Transverse colon (tissue), 4 donors: ENCODE data around the gene CCDC85C. TPM values are rescaled to one million over a fixed set of nuclear protein-coding genes. Genes with fewer than 3 reads are reported as not detected.
A peak's percentile ranks its signal among the peaks of the same experiment; 100 is the strongest.

Experiments used
- DNase-seq: peaks from one replicate; pipeline ENCODE4 v3.0.0-alpha.2; 2019
- H3K27ac ChIP-seq, 4 donors: fragments of 200-600 bp; sonication (generic); 2 replicates each; pipeline ENCODE4 v1.5.1; 2016 to 2018; ENCODE audit warnings: inconsistent platforms in 4 of 4
- H3K27me3 ChIP-seq: fragments of 200-600 bp; sonication (generic); 2 replicates; pipeline ENCODE4 v1.5.1; 2017; ENCODE audit warnings: inconsistent platforms
- H3K36me3 ChIP-seq, 4 donors: fragments of 200-600 bp; sonication (generic); 2 replicates each; pipeline ENCODE4 v1.5.1; 2017 to 2019; ENCODE audit warnings: inconsistent platforms in 4 of 4
- H3K4me1 ChIP-seq, 4 donors: fragments of 200-600 bp; sonication (generic); 2 replicates each; pipeline ENCODE4 v1.5.1; 2017 to 2020; ENCODE audit warnings: inconsistent platforms in 4 of 4
- H3K4me3 ChIP-seq, 4 donors: fragments of 200-600 bp; sonication (generic); 1 replicate in 1 of 4; 2 replicates in 3 of 4; pipeline versions ENCODE4 v1.5.1 to v1.6.1; 2017 to 2019; ENCODE audit warnings: inconsistent platforms in 4 of 4
- H3K9me3 ChIP-seq, 2 donors: fragments of 200-600 bp; sonication (generic); 2 replicates each; pipeline ENCODE4 v1.5.1; 2017 to 2019; ENCODE audit warnings: inconsistent platforms in 2 of 2
- CTCF ChIP-seq, 5 experiments: fragments of 200-600 bp in 3 of 5; fragments of 450-650 bp in 2 of 5; sonication (generic) in 3 of 5; IDR thresholded peaks; 1 replicate in 2 of 5; 2 replicates in 3 of 5; pipeline ENCODE4 v1.5.1; 2016 to 2017; ENCODE audit warnings: antibody characterized with exemption in 5 of 5, inconsistent platforms in 3 of 5, mild to moderate bottlenecking in 2 of 5, moderate library complexity in 1 of 5
- EP300 ChIP-seq: sonication (generic); formaldehyde crosslinking; IDR thresholded peaks from one replicate; pipeline ENCODE4 v1.6.1; 2017; ENCODE audit warnings: antibody characterized with exemption, low read depth
- POLR2A ChIP-seq: fragments of 450-650 bp; IDR thresholded peaks from one replicate; pipeline ENCODE4 v1.6.1; 2016; ENCODE audit warnings: antibody characterized with exemption, mild to moderate bottlenecking, moderate library complexity
- POLR2AphosphoS5 ChIP-seq, 3 donors: sonication (generic); formaldehyde crosslinking; IDR thresholded peaks; one replicate each; pipeline ENCODE4 v1.6.1; 2016; ENCODE audit warnings: antibody characterized with exemption in 3 of 3
- WGBS, 2 donors: methylation state at CpG; one replicate each; pipeline ENCODE4 v1.1.5; 2018; ENCODE audit warnings: low coverage in 1 of 2; 5-methylcytosine and 5-hydroxymethylcytosine counted together
- in situ Hi-C, 4 donors: fragments of 200-750 bp; cut with MboI; loops; one replicate each; pipeline versions ENCODE4 v1.15.0 to v1.15.1; 2017; ENCODE audit warnings: low sequenced_read_pairs in 3 of 4, low pct_ligation_motif_present in 1 of 4, low pct_unique_long_range_greater_than_20kb in 1 of 4
- intact Hi-C: fragments of 100-400 bp; cut with DNase I; formaldehyde crosslinking; loops from one replicate; pipeline ENCODE4 v1.15.1; 2023; ENCODE audit warnings: low total_unique reads
- total RNA-seq, 4 donors: library from RNA; depleted of rRNA; stranded (reverse); fragments of >200 nt; gene quantifications; one replicate each; pipeline ENCODE4 v1.1.0, GENCODE V29; 2016

CCDC85C gene
- total RNA-seq, 4 donors from 2014 or later, result 19.3 to 55.4 (median 45.7) TPM

GRCh38 chr14:99573000-99573330 is 31.0 kb downstream of the CCDC85C start:
- Histone ChIP-seq H3K4me3 (no peak overlapping the region), H3K36me3 (no peaks in the 10 kb centered on the region), H3K27ac (peak overlapping the region; percentile 77 to 86 (median 84)), H3K9me3 (no peaks in the 10 kb centered on the region), H3K4me1 (peaks cover 87 to 98% (median 94%) of the 10 kb centered on the region in 4 donors), H3K27me3 (no peaks in the 10 kb centered on the region)
- in situ Hi-C loops (no loop called here), intact Hi-C loops (no loop called here)
- TF ChIP-seq POLR2AphosphoS5 (IDR thresholded peaks at IDR 0.05) (no peak), POLR2A (no peak), EP300 (no peak), CTCF (IDR thresholded peaks at IDR 0.05) (no peak)
- no peak for DNase-seq
- 86% methylated on average over 11 of the region's 16 CpGs; no CpG with 5 or more reads in 1 of the 2 donors for WGBS, 2 donors

GRCh38 chr14:99572173-99572999 is 31.6 kb downstream of the CCDC85C start:
- in situ Hi-C loops, result no loop called here
- no peaks in the 10 kb centered on the region for H3K36me3 ChIP-seq
- intact Hi-C loops, result no loop called here
- TF ChIP-seq CTCF (IDR thresholded peaks at IDR 0.05) (no peak), EP300 (no peak), POLR2AphosphoS5 (IDR thresholded peaks at IDR 0.05) (peak; percentile 68 to 83 (median 77))
- 55% methylated on average over 18 of the region's 18 CpGs; no CpG with 5 or more reads in 1 of the 2 donors for WGBS, 2 donors
- no peaks in the 10 kb centered on the region for H3K9me3 ChIP-seq
- no peaks in the 10 kb centered on the region for H3K27me3 ChIP-seq
- H3K4me3 ChIP-seq, result no peak overlapping the region
- peak overlapping the region; percentile 77 to 86 (median 84) for H3K27ac ChIP-seq
- peak; percentile 61 for DNase-seq
- H3K4me1 ChIP-seq, result peaks cover 86 to 98% (median 88%) of the 10 kb centered on the region in 4 donors

- TF ChIP-seq POLR2A (no peak), EP300 (peak; percentile 17), POLR2AphosphoS5 (IDR thresholded peaks at IDR 0.05) (peak in 2 of 3 donors; percentile 12 to 59)
- in situ Hi-C loops, result no loop called here
- 27 to 43% methylated on average over 3 to 10 of the region's 10 CpGs for WGBS, 2 donors
- H3K4me1 ChIP-seq, result peaks cover 82 to 96% (median 85%) of the 10 kb centered on the region in 4 donors
- H3K9me3 ChIP-seq, result no peaks in the 10 kb centered on the region
- intact Hi-C loops, result no loop called here
- H3K27me3 ChIP-seq, result no peaks in the 10 kb centered on the region
- H3K4me3 ChIP-seq, result no peak overlapping the region
- no peaks in the 10 kb centered on the region for H3K36me3 ChIP-seq
- peak; percentile 59 for DNase-seq
- peak overlapping the region; percentile 77 to 86 (median 84) for H3K27ac ChIP-seq
These were observed 32.6 kb downstream of the CCDC85C start for GRCh38 chr14:99571303-99571986.

GRCh38 chr14:99570544-99571302 is 33.3 kb downstream of the CCDC85C start:
- in situ Hi-C loops (no loop called here), intact Hi-C loops (no loop called here)
- Histone ChIP-seq H3K4me3 (no peak overlapping the region), H3K27ac (peak overlapping the region; percentile 77 to 86 (median 84)), H3K27me3 (no peaks in the 10 kb centered on the region), H3K4me1 (peaks cover 80 to 96% (median 84%) of the 10 kb centered on the region in 4 donors), H3K9me3 (no peaks in the 10 kb centered on the region), H3K36me3 (no peaks in the 10 kb centered on the region)
- 62% methylated on average over 12 of the region's 12 CpGs; no CpG with 5 or more reads in 1 of the 2 donors for WGBS, 2 donors
- no peak for TF ChIP-seq EP300
- no peak for TF ChIP-seq POLR2AphosphoS5 (IDR thresholded peaks at IDR 0.05)
- TF ChIP-seq POLR2A, result no peak
- no peak for TF ChIP-seq CTCF (IDR thresholded peaks at IDR 0.05)
- no peak for DNase-seq
